HG03520 (cell line): ENCODE data around the gene MTNR1B.

ENCODE experiments used
- ATAC-seq: cut with Tn5 transposase; IDR thresholded peaks from one replicate; pipeline ENCODE4 v1.9.1; 2021; ENCODE audit warnings: mild to moderate bottlenecking, moderate library complexity; ENCODE audit not compliant: unreplicated experiment

The MTNR1B gene

DNA sequence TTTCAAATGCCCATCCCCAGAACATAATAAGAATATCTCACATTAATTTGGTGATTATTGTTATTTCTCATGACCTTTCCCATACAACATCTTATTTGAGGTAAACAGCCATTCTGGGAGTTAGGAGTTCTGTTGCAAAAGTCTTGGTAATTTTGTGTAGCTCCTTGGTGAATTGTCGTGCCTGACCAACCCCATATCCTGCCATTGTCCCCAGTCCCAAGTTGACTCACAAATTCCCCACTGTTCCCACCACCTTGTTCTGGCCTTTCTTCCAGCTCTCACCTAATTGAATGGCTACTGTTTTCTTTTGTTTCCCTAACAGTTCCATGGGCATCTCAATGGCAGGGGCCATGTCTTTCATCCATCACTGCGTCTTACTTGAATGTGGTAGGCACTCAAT, 8.0 kb downstream of the MTNR1B start:
- no peak for ATAC-seq

DNA sequence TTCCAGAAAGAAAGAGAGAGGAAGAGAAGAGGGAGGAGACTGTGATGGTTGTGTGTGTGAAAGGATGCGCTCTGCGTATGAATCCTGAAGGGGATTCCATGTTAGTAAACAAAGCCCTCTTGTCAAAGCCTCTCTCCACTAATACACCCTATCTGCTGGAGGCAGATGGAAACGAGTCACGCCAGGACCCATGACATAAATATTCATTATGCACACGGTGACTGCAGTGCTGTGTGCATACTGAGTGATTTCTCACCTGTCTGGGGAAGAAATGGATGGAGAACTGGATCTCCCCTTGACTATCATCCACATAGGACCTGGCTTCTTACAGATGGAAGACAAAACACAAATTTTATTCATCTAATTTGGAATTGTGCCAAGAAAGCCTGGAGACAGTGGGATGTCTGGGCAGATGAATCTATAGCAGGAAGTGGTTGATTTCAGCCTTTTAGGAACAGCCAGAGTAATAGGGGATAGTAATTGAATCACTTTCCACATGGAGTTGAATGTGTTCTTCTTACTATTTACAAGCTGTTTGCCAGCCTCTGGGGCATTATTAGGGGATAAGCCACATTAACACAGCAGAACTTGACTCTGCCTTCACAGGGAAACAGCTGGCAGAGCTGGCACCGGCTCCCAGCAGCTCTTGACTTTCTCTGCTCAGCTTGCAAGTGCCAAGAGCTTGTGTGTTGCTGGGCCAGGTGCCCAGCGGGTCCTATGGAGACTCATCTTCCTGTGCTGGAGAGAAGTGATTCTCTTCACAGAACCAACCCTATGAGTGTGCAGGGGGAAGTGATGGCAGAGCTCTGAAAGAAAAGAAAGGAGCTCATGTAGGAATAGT, 9.0 kb downstream of the MTNR1B start:
- ATAC-seq = no peak

DNA sequence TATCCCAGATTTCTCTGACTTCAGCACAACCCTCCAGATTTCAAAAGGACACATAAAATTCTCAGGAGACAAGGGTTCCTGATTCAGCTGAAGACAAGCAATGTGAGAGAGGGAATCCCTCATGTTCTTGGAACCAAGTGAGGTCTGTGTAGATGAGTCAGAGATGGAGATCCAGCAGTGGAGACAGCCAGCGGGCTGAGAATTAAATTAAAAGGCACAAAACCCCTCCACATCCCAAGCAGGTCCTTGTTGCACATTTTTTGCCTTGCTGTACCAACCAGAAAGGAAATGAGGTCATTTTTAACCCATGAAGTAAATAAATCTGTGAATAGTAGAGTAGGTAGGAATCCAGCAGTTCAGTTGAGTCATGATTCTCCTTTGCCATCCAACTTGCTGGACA, 9.7 kb downstream of the MTNR1B start:
- no peak for ATAC-seq

- ATAC-seq = no peak
Measured at GRCh38 chr11:92980312-92980711, 10.9 kb downstream of the MTNR1B start.

GRCh38 chr11:92981508-92982043, 12.1 kb downstream of the MTNR1B start:
- ATAC-seq = no peak

- no peak for ATAC-seq
Measured at GRCh38 chr11:92986585-92986984, 17.1 kb downstream of the MTNR1B start.

GRCh38 chr11:92993004-92993403, 23.6 kb downstream of the MTNR1B start:
- ATAC-seq = no peak

DNA sequence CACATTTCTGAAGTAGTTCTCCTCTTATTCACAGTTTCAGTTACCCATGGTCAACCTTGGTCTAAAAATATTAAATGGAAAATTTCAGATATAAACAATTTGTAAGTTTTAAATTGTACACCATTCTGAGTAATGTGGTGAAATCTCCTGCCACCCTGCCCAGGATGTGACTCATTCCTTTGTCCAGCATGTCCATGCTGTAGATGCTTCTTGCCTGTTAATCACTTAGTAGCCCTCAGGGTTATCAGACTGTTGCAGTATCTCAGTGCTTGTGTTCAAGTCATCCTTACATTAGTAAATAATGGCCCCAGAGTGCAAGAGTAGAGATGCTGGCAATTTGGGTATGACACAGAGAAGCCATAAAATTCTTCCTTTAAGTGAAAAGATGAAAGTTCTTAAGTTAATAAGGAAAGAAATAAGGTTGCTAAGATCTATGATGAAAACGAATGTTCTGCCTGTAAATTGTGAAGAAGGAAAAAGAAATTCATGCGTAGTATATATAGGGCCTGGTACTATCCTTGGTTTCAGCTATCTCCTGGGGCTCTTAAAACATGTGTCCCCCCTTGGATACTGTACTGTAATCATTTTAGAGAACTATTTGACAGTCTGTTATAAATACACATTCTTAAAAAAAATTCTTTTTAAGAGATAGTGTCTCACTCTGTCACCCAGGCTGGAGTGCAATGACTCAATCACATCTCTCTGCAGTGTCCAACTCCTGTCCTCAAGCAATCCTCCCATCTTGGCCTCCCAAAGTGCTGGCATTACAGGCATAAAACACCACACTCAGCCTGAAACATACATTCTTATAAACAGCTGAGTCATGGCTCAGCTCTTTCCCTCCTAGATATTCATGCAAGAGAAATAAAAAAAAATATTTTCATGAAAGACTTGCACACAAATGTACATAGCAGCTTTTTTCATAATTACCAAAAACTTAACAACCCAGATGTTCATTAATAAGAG, 31.3 kb downstream of the MTNR1B start:
- no peak for ATAC-seq

- no peak for ATAC-seq
Measured at GRCh38 chr11:93001806-93002205, 32.4 kb downstream of the MTNR1B start.

DNA sequence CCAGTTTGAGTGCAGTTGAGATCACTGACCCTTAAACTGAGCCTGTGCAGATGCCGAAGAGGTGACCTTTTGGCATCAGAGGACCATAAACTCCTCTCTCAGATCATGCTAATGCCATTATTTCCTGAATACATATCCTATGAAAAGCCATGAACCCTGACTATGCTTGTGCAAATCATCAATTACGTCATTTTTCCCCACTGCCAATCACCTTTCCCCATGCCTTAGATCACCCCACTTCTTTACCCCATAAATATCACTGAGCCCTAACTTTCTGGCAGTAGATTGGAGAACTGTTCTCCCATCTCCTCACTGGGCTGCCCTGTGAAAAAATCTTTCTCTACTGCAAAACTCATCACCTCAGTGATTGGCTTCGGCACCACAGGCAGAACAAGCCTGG, 32.9 kb downstream of the MTNR1B start:
- no peak for ATAC-seq

- ATAC-seq = no peak
Measured at GRCh38 chr11:93005239-93005638, 35.8 kb downstream of the MTNR1B start.

- no peak for ATAC-seq
Measured at GRCh38 chr11:93013646-93014045, 44.2 kb downstream of the MTNR1B start.

GRCh38 chr11:93016595-93016994, 47.1 kb downstream of the MTNR1B start:
- no peak for ATAC-seq

DNA sequence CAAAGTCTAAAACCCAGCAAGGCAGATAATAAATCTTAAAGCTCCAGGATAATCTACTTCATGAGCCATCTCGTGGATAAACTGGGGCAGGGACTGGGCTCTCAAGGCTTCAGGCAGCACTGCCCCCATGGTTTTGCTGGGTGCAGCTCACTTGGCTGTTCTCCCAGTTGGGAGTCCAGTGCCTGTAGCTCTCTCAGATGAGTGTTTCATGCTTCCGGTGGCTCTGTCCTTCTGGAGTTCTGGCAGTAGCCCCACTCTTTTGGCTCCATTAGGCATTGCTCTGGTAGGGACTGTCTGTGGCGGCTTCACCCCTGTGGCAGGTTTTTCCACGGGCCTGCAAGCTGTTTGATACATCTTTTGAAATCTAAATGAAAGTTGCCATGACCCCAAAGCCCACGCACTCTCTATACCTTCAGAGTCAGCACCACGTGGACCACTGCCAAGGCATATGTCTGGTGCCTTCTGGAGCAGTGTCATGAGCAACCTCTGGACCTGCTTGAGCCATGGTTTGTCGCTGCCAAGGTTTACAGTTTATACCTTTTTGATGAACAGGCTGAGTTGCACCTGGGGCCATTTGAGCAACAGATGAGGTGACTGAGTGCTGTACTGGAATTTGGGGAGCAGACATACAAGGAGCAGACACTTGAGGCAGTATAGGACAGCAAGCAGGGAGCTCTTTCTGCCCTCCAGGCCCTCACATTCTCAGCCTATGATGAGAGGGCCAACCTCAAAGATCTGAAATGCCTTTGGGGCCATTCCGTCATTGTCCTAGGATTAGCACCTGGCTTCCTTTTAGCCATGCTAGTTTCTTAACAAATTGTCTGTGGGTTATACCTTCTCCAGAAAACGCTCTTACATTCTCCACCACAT, 48.6 kb downstream of the MTNR1B start:
- ATAC-seq = no peak

- ATAC-seq = no peak
Measured at GRCh38 chr11:93020248-93021046, 51.0 kb downstream of the MTNR1B start.

DNA sequence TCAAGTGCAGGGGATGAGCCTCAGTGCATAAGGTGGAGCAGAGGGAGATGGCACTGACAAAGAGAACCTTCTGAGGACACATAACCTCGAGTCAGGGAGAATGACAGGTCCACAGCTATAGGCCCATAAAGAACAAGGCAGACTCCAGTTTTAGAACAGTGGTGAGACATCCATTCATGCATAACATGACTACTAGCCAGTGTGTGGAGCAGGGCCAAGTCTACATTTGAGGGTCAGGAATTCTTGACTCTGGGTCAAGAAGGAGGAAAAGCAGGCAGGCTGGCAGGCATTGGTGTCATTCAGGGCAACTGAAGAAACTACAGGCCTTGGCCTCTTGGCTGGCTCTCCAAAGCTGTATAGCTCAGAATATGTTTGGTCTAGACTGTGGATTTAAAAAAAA, 54.9 kb downstream of the MTNR1B start:
- no peak for ATAC-seq

DNA sequence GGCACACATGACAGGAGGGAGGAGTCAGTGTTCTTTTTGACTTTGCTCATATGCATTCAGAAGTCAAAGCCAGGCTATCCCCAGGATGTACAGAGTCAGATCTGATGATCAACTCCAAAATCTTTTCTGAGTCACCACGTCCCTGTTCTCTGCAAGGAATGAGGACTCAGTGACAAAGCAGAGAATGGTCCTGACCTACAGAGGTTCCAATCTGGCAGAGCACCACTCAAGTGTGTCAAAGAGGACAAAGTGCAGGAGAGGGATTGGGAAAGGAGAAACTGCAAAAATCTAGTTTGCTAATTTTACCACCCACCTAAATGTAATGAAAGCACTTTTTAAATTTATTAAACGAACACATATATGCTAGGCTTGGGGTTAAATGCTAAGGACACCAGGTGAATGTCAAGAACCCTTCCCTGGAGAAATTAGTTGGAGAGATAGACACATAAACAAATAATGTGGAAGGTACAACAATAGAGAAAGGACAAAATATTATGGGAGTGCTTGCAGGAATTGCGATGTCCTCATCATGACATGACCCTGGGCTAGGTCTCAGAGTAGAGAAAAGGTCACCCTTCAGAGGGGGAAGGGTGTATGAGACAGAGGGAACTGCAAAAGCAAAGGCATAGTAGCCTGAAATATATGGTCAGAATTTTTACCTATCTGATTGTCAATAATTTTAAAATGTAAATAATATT, 56.3 kb downstream of the MTNR1B start:
- ATAC-seq = no peak

GRCh38 chr11:93028960-93029522, 59.6 kb downstream of the MTNR1B start:
- peak; percentile 57 for ATAC-seq

GRCh38 chr11:93031386-93031785, 61.9 kb downstream of the MTNR1B start:
- no peak for ATAC-seq
